ENCODE results near the gene OR2V2. TPM values are rescaled to one million over a fixed set of nuclear protein-coding genes. Genes with fewer than 3 reads are reported as not detected.
A peak's percentile ranks its signal among the peaks of the same experiment; 100 is the strongest.

The OR2V2 gene
- total and polyA plus RNA-seq, 3 donors from 2014 or later: not detected

GRCh38 chr5:181192337-181193046, 45.1 kb downstream of the OR2V2 start:
- DNase-seq: no peak
- H3K4me1 ChIP-seq: peaks cover 6% of the 10 kb centered on the region
- no peak for TF ChIP-seq CTCF (IDR thresholded peaks at IDR 0.05)
- TF ChIP-seq POLR2A (IDR thresholded peaks at IDR 0.05): no peak
- H3K36me3 ChIP-seq (ENCODE audit: low read depth, missing control alignments): no peaks in the 10 kb centered on the region
- no peaks in the 10 kb centered on the region for H3K9me3 ChIP-seq
- H3K27ac ChIP-seq: peak overlapping the region; percentile 87 to 94
- peak overlapping the region; percentile 82 to 87 for H3K4me3 ChIP-seq
- intact Hi-C loops (cut with DNase I; ENCODE audit: low total_unique reads): loop anchor here (5.0 kb wide), 1 partner anchor 70 kb away; the partner anchor contains the start of gene TRIM52
- WGBS, 2 donors: 34 to 36% methylated on average over 7 to 12 of the region's 12 CpGs
- no peaks in the 10 kb centered on the region for H3K27me3 ChIP-seq

GRCh38 chr5:181193656-181194055, 46.3 kb downstream of the OR2V2 start:
- Histone ChIP-seq H3K4me1 (peaks cover 6% of the 10 kb centered on the region), H3K36me3 (ENCODE audit: low read depth, missing control alignments) (no peaks in the 10 kb centered on the region), H3K4me3 (no peak overlapping the region), H3K27ac (no peak overlapping the region), H3K27me3 (no peaks in the 10 kb centered on the region), H3K9me3 (no peaks in the 10 kb centered on the region)
- WGBS, 2 donors: 91 to 93% methylated on average over 2 of the region's 2 CpGs
- no peak for DNase-seq
- TF ChIP-seq POLR2A (IDR thresholded peaks at IDR 0.05) (no peak), CTCF (IDR thresholded peaks at IDR 0.05) (no peak)
- intact Hi-C loops (cut with DNase I; ENCODE audit: low total_unique reads): loop anchor here (5.0 kb wide), 1 partner anchor 69 kb away; the partner anchor contains the start of gene TRIM52

DNA sequence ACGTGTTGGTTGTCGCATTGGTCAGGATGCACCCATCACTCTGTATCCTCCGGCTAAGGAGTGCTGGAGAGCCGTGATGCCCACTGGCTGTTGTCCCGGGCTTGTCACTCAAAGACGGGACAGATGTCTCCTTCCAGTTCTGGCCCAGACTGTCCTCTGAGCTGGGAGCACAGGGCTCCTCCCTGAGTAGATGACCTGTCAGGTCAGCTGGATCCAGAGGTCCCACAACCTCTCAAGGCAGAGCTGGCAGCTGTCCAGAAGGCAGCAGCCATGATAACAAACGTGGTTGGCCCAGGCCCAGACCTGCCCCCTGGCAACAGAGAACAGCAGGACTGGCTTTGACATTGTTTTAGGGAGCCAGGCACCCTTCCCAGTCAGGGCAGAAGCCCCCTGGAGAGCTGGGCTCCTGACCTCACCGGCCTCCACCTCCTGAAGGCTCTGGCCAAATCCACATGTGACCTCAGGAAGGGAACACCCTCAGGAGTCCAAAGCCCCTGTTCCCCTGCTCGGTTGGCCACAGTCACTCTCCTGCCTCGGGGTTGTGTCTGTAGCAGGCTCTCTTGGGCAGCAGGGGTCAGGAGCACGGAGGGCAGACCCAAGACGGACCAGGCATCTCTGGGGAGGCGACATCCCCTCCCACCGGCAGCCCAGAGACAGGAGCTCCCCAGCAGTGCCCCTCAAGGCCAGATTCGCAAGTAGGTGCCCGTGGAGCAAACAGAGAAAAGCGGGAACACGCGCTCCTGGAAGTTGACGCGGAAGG, 47.3 kb downstream of the OR2V2 start:
- no peaks in the 10 kb centered on the region for H3K9me3 ChIP-seq
- DNase-seq: no peak
- intact Hi-C loops (cut with DNase I; ENCODE audit: low total_unique reads): loop anchor here (5.0 kb wide), 1 partner anchor 68 kb away; the partner anchor contains the start of gene TRIM52

DNA sequence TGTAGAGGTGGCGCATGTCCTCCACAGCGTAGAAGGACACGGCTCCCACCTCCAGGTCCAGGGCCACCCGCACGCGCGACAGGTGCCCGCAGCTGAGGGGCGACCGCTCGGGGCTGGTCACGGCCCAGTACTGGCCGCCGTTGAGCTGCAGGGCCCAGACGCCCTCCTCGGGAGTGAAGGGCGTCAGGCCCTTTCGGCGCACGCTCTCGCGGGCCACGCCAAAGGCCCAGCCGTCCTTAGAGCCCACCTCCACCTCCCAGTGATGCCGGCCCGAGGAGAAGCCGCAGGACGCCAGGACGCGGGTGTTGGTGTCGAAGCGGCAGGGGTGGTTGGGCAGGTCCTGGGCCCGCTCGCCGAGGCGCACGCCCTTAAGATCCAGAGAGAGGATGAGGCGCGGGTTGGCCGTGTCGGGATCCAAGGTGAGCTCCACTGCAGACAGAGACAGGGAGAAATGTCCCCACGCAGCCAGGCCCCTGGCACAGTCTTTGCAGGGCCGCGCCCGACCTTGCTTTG, 47.9 kb downstream of the OR2V2 start:
- peaks cover 6% of the 10 kb centered on the region for H3K4me1 ChIP-seq
- TF ChIP-seq POLR2A (IDR thresholded peaks at IDR 0.05): no peak
- TF ChIP-seq CTCF (IDR thresholded peaks at IDR 0.05): no peak
- no peak overlapping the region for H3K27ac ChIP-seq
- intact Hi-C loops (cut with DNase I; ENCODE audit: low total_unique reads): no loop called here
- 57 to 75% methylated on average over 8 to 45 of the region's 45 CpGs for WGBS, 2 donors
- H3K36me3 ChIP-seq (ENCODE audit: low read depth, missing control alignments): no peaks in the 10 kb centered on the region
- H3K27me3 ChIP-seq: no peaks in the 10 kb centered on the region
- H3K4me3 ChIP-seq: peak overlapping the region in 1 of 2 donors; percentile 17
- no peaks in the 10 kb centered on the region for H3K9me3 ChIP-seq
- no peak for DNase-seq

More for the DNA sequence above, 47.3 kb downstream of the OR2V2 start:
- no peak overlapping the region for H3K27ac ChIP-seq
- no peak for TF ChIP-seq POLR2A (IDR thresholded peaks at IDR 0.05)
- H3K36me3 ChIP-seq (ENCODE audit: low read depth, missing control alignments): no peaks in the 10 kb centered on the region
- H3K4me3 ChIP-seq: peak overlapping the region in 1 of 2 donors; percentile 17
- H3K27me3 ChIP-seq: no peaks in the 10 kb centered on the region
- H3K4me1 ChIP-seq: peaks cover 6% of the 10 kb centered on the region
- WGBS, 2 donors: 62 to 71% methylated on average over 12 to 21 of the region's 21 CpGs

GRCh38 chr5:181197326-181197951, 50.1 kb downstream of the OR2V2 start:
- no peak for DNase-seq
- 67 to 68% methylated on average over 8 of the region's 8 CpGs for WGBS, 2 donors
- intact Hi-C loops (cut with DNase I; ENCODE audit: low total_unique reads): no loop called here
- Histone ChIP-seq H3K4me3 (no peak overlapping the region), H3K36me3 (ENCODE audit: low read depth, missing control alignments) (no peaks in the 10 kb centered on the region), H3K27me3 (no peaks in the 10 kb centered on the region), H3K9me3 (no peaks in the 10 kb centered on the region), H3K27ac (no peak overlapping the region), H3K4me1 (peaks cover 5% of the 10 kb centered on the region)
- TF ChIP-seq CTCF (IDR thresholded peaks at IDR 0.05): no peak
- TF ChIP-seq POLR2A (IDR thresholded peaks at IDR 0.05): no peak
